Transverse colon (tissue), 4 donors: Measurements from ENCODE around the gene RFX3. TPM values are rescaled to one million over a fixed set of nuclear protein-coding genes. Genes with fewer than 3 reads are reported as not detected.

Experiments
- DNase-seq: peaks from one replicate; pipeline ENCODE4 v3.0.0-alpha.2; 2019
- H3K27ac ChIP-seq, 4 donors: fragments of 200-600 bp; sonication (generic); 2 replicates each; pipeline ENCODE4 v1.5.1; 2016 to 2018; ENCODE audit warnings: inconsistent platforms in 4 of 4
- H3K27me3 ChIP-seq: fragments of 200-600 bp; sonication (generic); 2 replicates; pipeline ENCODE4 v1.5.1; 2017; ENCODE audit warnings: inconsistent platforms
- H3K36me3 ChIP-seq, 4 donors: fragments of 200-600 bp; sonication (generic); 2 replicates each; pipeline ENCODE4 v1.5.1; 2017 to 2019; ENCODE audit warnings: inconsistent platforms in 4 of 4
- H3K4me1 ChIP-seq, 4 donors: fragments of 200-600 bp; sonication (generic); 2 replicates each; pipeline ENCODE4 v1.5.1; 2017 to 2020; ENCODE audit warnings: inconsistent platforms in 4 of 4
- H3K4me3 ChIP-seq, 4 donors: fragments of 200-600 bp; sonication (generic); 1 replicate in 1 of 4; 2 replicates in 3 of 4; pipeline versions ENCODE4 v1.5.1 to v1.6.1; 2017 to 2019; ENCODE audit warnings: inconsistent platforms in 4 of 4
- H3K9me3 ChIP-seq, 2 donors: fragments of 200-600 bp; sonication (generic); 2 replicates each; pipeline ENCODE4 v1.5.1; 2017 to 2019; ENCODE audit warnings: inconsistent platforms in 2 of 2
- EP300 ChIP-seq: sonication (generic); formaldehyde crosslinking; IDR thresholded peaks from one replicate; pipeline ENCODE4 v1.6.1; 2017; ENCODE audit warnings: antibody characterized with exemption, low read depth
- POLR2A ChIP-seq: fragments of 450-650 bp; IDR thresholded peaks from one replicate; pipeline ENCODE4 v1.6.1; 2016; ENCODE audit warnings: antibody characterized with exemption, mild to moderate bottlenecking, moderate library complexity
- POLR2AphosphoS5 ChIP-seq, 3 donors: sonication (generic); formaldehyde crosslinking; IDR thresholded peaks; one replicate each; pipeline ENCODE4 v1.6.1; 2016; ENCODE audit warnings: antibody characterized with exemption in 3 of 3
- WGBS, 2 donors: methylation state at CpG; one replicate each; pipeline ENCODE4 v1.1.5; 2018; ENCODE audit warnings: low coverage in 1 of 2; 5-methylcytosine and 5-hydroxymethylcytosine counted together
- in situ Hi-C, 4 donors: fragments of 200-750 bp; cut with MboI; loops; one replicate each; pipeline versions ENCODE4 v1.15.0 to v1.15.1; 2017; ENCODE audit warnings: low sequenced_read_pairs in 3 of 4, low pct_ligation_motif_present in 1 of 4, low pct_unique_long_range_greater_than_20kb in 1 of 4
- intact Hi-C: fragments of 100-400 bp; cut with DNase I; formaldehyde crosslinking; loops from one replicate; pipeline ENCODE4 v1.15.1; 2023; ENCODE audit warnings: low total_unique reads
- total RNA-seq, 4 donors: library from RNA; depleted of rRNA; stranded (reverse); fragments of >200 nt; gene quantifications; one replicate each; pipeline ENCODE4 v1.1.0, GENCODE V29; 2016
- TF ChIP-seq, protein P1 (sequence below), 5 experiments: fragments of 200-600 bp in 3 of 5; fragments of 450-650 bp in 2 of 5; sonication (generic) in 3 of 5; IDR thresholded peaks; 1 replicate in 2 of 5; 2 replicates in 3 of 5; pipeline ENCODE4 v1.5.1; 2016 to 2017; ENCODE audit warnings: antibody characterized with exemption in 5 of 5, inconsistent platforms in 3 of 5, mild to moderate bottlenecking in 2 of 5, moderate library complexity in 1 of 5

The RFX3 gene
- total RNA-seq, 4 donors from 2014 or later: 3.5 to 21.9 (median 7.1) TPM

DNA sequence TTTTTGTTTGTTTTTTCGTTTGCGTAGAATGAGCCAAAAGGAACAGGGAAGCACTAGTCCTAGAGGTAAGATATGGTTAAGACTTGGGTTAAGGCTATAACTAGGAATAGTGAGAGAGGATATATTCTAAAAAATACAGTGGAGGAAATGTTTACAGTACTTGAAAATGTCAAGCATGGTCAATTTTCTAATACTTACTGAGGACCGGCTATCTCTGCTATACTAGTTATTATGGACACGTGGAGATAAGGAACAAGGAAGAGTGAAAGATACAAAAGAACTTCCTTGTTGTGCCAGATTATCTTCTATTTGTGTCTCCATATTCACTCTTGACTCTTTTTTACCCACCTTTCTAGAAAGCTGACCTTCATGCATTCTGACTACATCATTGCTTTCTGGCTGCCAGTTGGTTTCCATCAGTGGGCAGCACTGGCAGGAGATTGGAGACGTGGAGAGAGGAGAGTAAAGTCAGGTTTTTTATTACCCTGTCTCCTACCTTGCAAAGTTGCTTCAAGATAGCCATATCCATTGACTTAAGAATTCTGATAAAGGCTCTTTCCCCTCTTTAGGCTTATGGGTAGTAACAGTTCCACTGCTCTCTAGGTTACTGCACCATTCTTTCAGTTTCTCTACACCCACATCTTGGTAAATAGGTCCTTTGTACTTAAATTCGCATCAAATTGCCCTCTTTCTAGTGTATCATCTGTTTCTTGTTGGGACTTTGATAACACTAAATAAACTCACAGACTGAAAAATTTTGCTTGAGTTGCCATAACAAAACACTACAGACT, 9.0 kb upstream of the RFX3 start:
- no peak overlapping the region for H3K4me3 ChIP-seq
- no peak for DNase-seq

DNA sequence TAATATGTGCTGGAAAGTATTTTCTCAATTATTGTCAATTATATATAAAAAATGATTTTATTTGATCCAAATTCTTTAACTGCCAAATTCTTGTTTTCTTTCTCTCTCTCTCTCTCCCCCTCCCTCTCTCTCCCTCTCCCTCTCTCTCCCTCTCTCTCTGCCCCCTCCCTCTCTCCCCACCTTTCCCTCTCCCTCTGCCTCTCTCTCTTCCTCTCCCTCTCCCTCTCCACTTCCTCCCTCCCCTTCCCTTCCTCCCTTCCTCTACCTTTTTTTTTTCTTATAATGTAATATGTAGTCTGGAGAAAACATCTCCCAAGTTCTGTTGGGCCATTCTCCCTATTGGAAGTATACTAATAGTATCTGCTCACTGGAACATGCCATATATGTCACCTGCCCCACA, 6.4 kb upstream of the RFX3 start:
- H3K9me3 ChIP-seq: no peaks in the 10 kb centered on the region
- no peak overlapping the region for H3K27ac ChIP-seq
- TF ChIP-seq, protein P1, sequence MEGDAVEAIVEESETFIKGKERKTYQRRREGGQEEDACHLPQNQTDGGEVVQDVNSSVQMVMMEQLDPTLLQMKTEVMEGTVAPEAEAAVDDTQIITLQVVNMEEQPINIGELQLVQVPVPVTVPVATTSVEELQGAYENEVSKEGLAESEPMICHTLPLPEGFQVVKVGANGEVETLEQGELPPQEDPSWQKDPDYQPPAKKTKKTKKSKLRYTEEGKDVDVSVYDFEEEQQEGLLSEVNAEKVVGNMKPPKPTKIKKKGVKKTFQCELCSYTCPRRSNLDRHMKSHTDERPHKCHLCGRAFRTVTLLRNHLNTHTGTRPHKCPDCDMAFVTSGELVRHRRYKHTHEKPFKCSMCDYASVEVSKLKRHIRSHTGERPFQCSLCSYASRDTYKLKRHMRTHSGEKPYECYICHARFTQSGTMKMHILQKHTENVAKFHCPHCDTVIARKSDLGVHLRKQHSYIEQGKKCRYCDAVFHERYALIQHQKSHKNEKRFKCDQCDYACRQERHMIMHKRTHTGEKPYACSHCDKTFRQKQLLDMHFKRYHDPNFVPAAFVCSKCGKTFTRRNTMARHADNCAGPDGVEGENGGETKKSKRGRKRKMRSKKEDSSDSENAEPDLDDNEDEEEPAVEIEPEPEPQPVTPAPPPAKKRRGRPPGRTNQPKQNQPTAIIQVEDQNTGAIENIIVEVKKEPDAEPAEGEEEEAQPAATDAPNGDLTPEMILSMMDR (IDR thresholded peaks at IDR 0.05): no peak
- no peak for TF ChIP-seq POLR2A
- TF ChIP-seq EP300: no peak
- TF ChIP-seq POLR2AphosphoS5 (IDR thresholded peaks at IDR 0.05): no peak
- in situ Hi-C loops (no loop called here), intact Hi-C loops (no loop called here)
- no peak overlapping the region for H3K4me3 ChIP-seq
- no peaks in the 10 kb centered on the region for H3K27me3 ChIP-seq
- DNase-seq: no peak
- H3K36me3 ChIP-seq: no peaks in the 10 kb centered on the region
- peaks cover 0 to 17% (median 11%) of the 10 kb centered on the region in 4 donors for H3K4me1 ChIP-seq

More for the DNA sequence above, 9.0 kb upstream of the RFX3 start:
- H3K36me3 ChIP-seq: no peaks in the 10 kb centered on the region
- TF ChIP-seq EP300: no peak
- TF ChIP-seq, protein P1 (IDR thresholded peaks at IDR 0.05): no peak
- TF ChIP-seq POLR2AphosphoS5 (IDR thresholded peaks at IDR 0.05): no peak
- no peak for TF ChIP-seq POLR2A
- no peak overlapping the region for H3K27ac ChIP-seq
- in situ Hi-C loops (no loop called here), intact Hi-C loops (no loop called here)
- H3K4me1 ChIP-seq: no peaks in the 10 kb centered on the region
- no peaks in the 10 kb centered on the region for H3K9me3 ChIP-seq
- no peaks in the 10 kb centered on the region for H3K27me3 ChIP-seq
- 62 to 65% methylated on average over 6 of the region's 6 CpGs for WGBS, 2 donors

DNA sequence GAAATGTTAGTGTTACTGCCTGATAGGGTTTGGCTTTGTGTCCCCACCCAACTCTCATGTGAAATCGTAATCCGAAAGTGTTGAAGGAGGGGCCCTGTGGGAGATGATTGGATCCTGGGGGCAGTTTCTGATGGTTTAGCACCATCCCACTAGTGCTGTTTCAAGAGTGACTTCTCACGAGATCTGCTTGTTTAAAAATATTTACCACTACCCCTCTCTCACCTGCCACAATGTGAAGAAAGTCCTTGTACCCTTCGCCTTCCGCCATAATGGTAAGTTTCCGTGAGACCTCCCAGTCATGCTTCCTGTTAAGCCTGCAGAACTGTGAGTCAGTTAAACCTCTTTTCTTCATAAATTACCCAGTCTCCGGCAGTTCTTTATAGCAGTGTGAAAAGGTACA, 2.6 kb upstream of the RFX3 start:
- intact Hi-C loops: no loop called here
- WGBS, 2 donors: 63 to 68% methylated on average over 3 to 7 of the region's 7 CpGs
- Histone ChIP-seq H3K4me1 (peaks cover 0 to 26% (median 13%) of the 10 kb centered on the region in 4 donors), H3K36me3 (no peaks in the 10 kb centered on the region), H3K9me3 (no peaks in the 10 kb centered on the region), H3K4me3 (peak overlapping the region in 1 of 4 donors; percentile 20), H3K27ac (peak overlapping the region in 3 of 4 donors; percentile 11 to 100 (median 26)), H3K27me3 (no peaks in the 10 kb centered on the region)
- in situ Hi-C loops: no loop called here
- no peak for DNase-seq
- no peak for TF ChIP-seq POLR2A
- TF ChIP-seq EP300: no peak
- TF ChIP-seq POLR2AphosphoS5 (IDR thresholded peaks at IDR 0.05): no peak
- TF ChIP-seq, protein P1 (IDR thresholded peaks at IDR 0.05): no peak

DNA sequence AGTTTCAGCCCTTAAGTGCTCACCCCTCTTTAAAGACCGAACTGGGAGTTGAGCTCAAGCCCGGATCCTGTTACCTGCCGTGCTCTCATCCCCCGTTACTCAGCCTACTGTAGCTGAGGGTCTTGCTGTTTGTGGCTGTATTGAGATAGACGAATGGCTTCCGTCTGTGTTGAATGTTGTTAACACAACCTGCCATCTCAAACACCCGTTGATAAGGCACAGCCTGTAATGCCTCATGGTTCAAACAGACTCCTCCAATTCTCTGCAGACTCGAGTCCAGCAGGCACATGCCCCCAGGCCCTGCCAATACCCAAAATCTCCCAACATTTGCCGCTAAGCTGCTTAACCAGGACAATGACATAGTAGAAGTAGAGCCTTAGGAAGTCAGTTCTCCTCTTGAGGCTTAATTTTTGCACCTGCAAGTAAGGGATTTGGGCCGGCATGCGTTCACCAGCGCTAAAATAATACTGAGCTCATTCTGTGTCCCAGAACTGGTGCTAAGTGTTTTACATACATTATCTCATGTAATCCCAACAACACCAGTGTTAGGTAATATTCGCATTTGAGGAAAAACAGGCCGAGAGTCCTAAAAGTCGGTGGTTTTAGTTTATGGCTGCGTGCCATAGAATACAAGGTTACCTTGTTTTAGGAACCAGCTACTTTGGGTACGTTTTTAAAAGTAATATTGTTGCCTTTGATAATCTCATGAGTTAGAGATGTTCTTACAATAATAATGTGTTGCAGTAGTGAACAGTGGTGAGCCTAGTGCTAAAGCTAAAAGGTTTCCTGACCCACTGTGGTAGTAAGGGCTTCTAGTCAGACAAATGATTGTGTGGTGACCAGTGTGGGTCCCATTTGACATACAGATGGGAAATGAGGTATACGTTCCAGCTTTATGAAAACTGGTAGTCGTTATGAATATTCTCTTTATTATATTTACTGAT, 1.5 kb upstream of the RFX3 start:
- WGBS, 2 donors: 12 to 16% methylated on average over 10 to 19 of the region's 19 CpGs
- Histone ChIP-seq H3K4me3 (peak overlapping the region; percentile 61 to 91 (median 87)), H3K27ac (peak overlapping the region; percentile 98 to 100 (median 100)), H3K27me3 (no peaks in the 10 kb centered on the region), H3K9me3 (no peaks in the 10 kb centered on the region), H3K4me1 (peaks cover 0 to 27% (median 13%) of the 10 kb centered on the region in 4 donors), H3K36me3 (no peaks in the 10 kb centered on the region)
- DNase-seq: peak; percentile 18
- intact Hi-C loops (no loop called here), in situ Hi-C loops (no loop called here)
- TF ChIP-seq POLR2A (no peak), EP300 (no peak), POLR2AphosphoS5 (IDR thresholded peaks at IDR 0.05) (no peak)
- TF ChIP-seq, protein P1 (IDR thresholded peaks at IDR 0.05): no peak
